Parathyroid adenoma (tissue), 2 donors: Measurements from ENCODE around the gene GNB3.

ENCODE experiments used
- H2AFZ ChIP-seq: fragments of 300-600 bp; sonication (generic); one replicate; pipeline ENCODE4 v1.7.0; 2017; ENCODE audit warnings: antibody characterized with exemption, mild to moderate bottlenecking
- H3K27ac ChIP-seq: fragments of 300-600 bp; sonication (generic); one replicate; pipeline ENCODE4 v1.7.0; 2017
- H3K27me3 ChIP-seq: fragments of 300-600 bp; sonication (generic); one replicate; pipeline ENCODE4 v1.7.0; 2017; ENCODE audit warnings: low read length; ENCODE audit not compliant: control insufficient read depth, insufficient read depth
- H3K36me3 ChIP-seq: fragments of 300-600 bp; sonication (generic); one replicate; pipeline ENCODE4 v1.7.0; 2017; ENCODE audit warnings: low read length; ENCODE audit not compliant: control insufficient read depth, insufficient read depth
- H3K4me1 ChIP-seq: fragments of 300-600 bp; sonication (generic); one replicate; pipeline ENCODE4 v1.7.0; 2017; ENCODE audit warnings: control low read depth
- H3K4me2 ChIP-seq: fragments of 300-600 bp; sonication (generic); one replicate; pipeline ENCODE4 v1.7.0; 2017; ENCODE audit warnings: low read length
- H3K4me3 ChIP-seq: fragments of 300-600 bp; sonication (generic); one replicate; pipeline ENCODE4 v1.7.0; 2017; ENCODE audit warnings: low read depth, low read length
- H3K79me2 ChIP-seq: fragments of 300-600 bp; sonication (generic); one replicate; pipeline ENCODE4 v1.7.0; 2017; ENCODE audit warnings: control low read depth
- H3K9ac ChIP-seq: fragments of 300-600 bp; sonication (generic); one replicate; pipeline ENCODE4 v1.7.0; 2017; ENCODE audit warnings: mild to moderate bottlenecking
- H3K9me3 ChIP-seq: fragments of 300-600 bp; sonication (generic); one replicate; pipeline ENCODE4 v1.7.0; 2017; ENCODE audit warnings: low read length; ENCODE audit not compliant: control insufficient read depth
- TF ChIP-seq, protein P1 (sequence below): fragments of 300-600 bp; sonication (generic); IDR thresholded peaks from one replicate; pipeline ENCODE4 v1.7.0; 2017; ENCODE audit warnings: antibody characterized with exemption, mild to moderate bottlenecking
- donor health status: primary hyperparathyroidism.

Gene GNB3

DNA sequence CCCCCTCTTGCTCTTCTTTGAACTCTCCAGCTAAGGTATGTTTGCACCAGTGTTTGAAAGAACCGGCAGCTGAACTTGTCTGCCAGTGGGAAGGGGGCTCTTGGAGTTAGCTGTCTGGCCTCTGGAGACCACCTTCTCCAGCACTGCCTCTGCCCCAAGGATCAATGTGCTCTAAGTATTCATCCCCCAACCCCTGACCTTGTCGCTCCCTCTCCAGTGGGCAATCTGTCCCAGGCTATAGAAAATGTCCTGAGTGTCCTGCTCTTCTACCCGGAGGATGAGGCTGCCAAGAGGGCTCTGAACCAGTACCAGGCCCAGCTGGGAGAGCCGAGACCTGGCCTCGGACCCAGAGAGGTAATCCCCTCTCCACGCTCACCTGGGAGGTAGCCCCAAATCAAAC, 9.7 kb upstream of the GNB3 start:
- Histone ChIP-seq H3K27me3 (no peaks in the 10 kb centered on the region), H2AFZ (no peak overlapping the region), H3K79me2 (no peaks in the 10 kb centered on the region), H3K9ac (no peak overlapping the region), H3K4me1 (peaks cover 11% of the 10 kb centered on the region), H3K4me2 (no peak overlapping the region), H3K36me3 (no peaks in the 10 kb centered on the region), H3K9me3 (no peaks in the 10 kb centered on the region), H3K27ac (no peak overlapping the region), H3K4me3 (no peak overlapping the region)
- TF ChIP-seq, protein P1, sequence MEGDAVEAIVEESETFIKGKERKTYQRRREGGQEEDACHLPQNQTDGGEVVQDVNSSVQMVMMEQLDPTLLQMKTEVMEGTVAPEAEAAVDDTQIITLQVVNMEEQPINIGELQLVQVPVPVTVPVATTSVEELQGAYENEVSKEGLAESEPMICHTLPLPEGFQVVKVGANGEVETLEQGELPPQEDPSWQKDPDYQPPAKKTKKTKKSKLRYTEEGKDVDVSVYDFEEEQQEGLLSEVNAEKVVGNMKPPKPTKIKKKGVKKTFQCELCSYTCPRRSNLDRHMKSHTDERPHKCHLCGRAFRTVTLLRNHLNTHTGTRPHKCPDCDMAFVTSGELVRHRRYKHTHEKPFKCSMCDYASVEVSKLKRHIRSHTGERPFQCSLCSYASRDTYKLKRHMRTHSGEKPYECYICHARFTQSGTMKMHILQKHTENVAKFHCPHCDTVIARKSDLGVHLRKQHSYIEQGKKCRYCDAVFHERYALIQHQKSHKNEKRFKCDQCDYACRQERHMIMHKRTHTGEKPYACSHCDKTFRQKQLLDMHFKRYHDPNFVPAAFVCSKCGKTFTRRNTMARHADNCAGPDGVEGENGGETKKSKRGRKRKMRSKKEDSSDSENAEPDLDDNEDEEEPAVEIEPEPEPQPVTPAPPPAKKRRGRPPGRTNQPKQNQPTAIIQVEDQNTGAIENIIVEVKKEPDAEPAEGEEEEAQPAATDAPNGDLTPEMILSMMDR: no peak

DNA sequence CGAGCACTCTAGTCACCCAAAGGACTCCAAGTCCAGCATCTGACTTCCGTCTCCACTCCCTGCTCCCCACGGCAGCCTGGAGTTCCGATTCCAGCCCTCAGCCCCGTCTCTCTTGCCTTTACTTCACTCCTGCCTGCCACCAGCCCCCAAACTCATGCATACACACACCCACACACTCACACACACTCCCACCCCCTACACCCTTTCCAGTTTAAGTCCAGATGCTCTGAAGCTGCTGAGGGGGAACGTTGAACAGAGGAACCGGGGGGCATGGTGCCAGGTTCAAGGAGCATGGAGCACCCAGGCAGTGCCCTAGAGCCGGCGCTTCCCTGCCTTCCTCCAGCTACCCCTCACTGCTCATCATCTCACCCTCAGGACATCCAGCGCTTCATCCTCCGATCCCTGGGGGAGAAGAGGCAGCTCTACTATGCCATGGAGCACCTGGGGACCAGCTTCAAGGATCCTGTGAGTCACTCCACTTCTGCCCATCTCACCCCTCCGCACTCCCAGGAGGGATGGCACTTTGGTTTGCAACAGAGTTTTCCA, 9.2 kb upstream of the GNB3 start:
- H3K36me3 ChIP-seq: no peaks in the 10 kb centered on the region
- H3K9ac ChIP-seq: no peak overlapping the region
- H3K4me3 ChIP-seq: no peak overlapping the region
- no peak overlapping the region for H3K4me2 ChIP-seq
- H3K9me3 ChIP-seq: no peaks in the 10 kb centered on the region
- H2AFZ ChIP-seq: no peak overlapping the region
- no peak overlapping the region for H3K27ac ChIP-seq
- H3K4me1 ChIP-seq: peaks cover 11% of the 10 kb centered on the region
- H3K79me2 ChIP-seq: no peaks in the 10 kb centered on the region
- TF ChIP-seq, protein P1: no peak
- H3K27me3 ChIP-seq: no peaks in the 10 kb centered on the region

DNA sequence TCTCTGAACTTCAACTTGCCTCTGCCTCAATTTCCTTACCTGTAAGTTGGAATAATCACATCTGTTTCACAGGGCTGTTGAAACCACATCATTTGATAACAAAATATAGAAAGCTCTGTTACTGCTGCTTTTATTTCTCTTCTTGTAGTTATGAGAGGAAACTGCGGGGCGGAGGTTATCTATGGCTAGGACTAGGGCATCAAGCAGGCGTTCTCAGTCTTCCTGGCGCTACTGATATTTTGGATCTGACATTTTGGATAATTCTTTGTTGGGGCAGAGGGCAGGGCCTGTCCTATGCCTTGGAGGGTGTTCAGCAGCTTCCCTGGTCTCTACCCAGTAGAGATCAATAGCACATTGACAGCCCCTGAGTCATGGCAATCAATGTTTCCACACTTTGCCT, 8.6 kb upstream of the GNB3 start:
- Histone ChIP-seq H3K27ac (no peak overlapping the region), H3K27me3 (no peaks in the 10 kb centered on the region), H3K9me3 (no peaks in the 10 kb centered on the region), H2AFZ (no peak overlapping the region), H3K4me1 (peaks cover 7% of the 10 kb centered on the region), H3K4me3 (no peak overlapping the region), H3K36me3 (no peaks in the 10 kb centered on the region), H3K4me2 (no peak overlapping the region), H3K9ac (no peak overlapping the region), H3K79me2 (no peaks in the 10 kb centered on the region)
- TF ChIP-seq, protein P1: no peak

DNA sequence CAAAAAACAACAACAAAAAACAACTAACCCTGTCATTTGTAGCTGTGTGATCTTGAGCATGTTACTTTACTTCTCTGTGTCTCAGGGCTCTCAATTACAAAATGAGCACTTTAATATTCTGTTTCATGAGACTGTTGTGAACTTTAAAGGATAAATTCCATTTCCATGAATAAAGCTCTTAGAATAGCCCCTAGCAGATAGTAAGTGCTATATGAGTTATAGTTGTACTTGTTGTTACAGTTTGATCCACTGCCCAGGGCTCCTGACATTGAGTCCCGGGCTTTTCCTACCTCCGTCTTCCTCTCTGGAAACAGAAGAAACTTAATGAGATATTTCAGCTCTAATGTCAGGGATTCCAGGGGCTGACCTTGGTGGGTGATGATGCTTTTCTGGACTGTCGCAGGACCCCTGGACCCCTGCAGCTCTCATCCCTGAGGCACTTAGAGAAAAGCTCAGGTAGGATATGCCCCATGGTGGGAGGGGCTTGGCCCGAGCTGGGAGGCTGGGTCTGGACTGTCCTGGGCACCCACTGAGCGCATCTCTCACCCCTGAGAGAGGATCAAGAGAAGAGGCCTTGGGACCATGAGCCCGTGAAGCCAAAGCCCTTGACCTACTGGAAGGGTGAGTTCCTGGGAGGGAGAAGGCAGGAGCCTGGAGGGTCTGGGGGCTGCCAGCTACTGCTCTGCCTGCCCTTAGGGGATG, 7.4 kb upstream of the GNB3 start:
- H3K36me3 ChIP-seq: no peaks in the 10 kb centered on the region
- TF ChIP-seq, protein P1: no peak
- no peak overlapping the region for H3K4me3 ChIP-seq
- no peaks in the 10 kb centered on the region for H3K9me3 ChIP-seq
- H3K27me3 ChIP-seq: no peaks in the 10 kb centered on the region
- no peak overlapping the region for H3K4me2 ChIP-seq
- peaks cover 3% of the 10 kb centered on the region for H3K4me1 ChIP-seq
- no peak overlapping the region for H3K9ac ChIP-seq
- H3K79me2 ChIP-seq: no peaks in the 10 kb centered on the region
- H2AFZ ChIP-seq: no peak overlapping the region
- no peak overlapping the region for H3K27ac ChIP-seq

DNA sequence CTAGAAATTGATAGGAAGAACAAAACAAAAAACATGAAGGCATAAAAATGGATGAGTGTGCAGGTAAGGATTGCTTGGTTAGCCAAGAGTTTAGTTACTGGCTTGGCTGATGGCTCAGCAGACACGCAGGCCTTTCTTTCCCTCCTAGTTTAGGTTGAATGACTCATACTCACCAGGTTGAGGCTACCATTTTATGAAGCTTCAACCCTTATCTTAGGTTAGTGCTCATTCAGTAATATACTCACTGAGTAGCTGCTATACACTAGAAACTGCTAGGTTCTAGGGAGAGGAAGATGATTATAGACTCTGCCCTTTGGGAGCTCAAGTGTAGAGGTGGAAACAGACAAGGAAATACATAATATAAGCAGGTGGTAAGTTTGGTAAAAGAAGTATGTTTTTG, 6.5 kb upstream of the GNB3 start:
- Histone ChIP-seq H3K4me1 (peaks cover 3% of the 10 kb centered on the region), H3K79me2 (no peaks in the 10 kb centered on the region), H3K9me3 (no peaks in the 10 kb centered on the region), H3K4me3 (no peak overlapping the region), H2AFZ (no peak overlapping the region), H3K27ac (no peak overlapping the region), H3K27me3 (no peaks in the 10 kb centered on the region), H3K4me2 (no peak overlapping the region), H3K9ac (no peak overlapping the region), H3K36me3 (no peaks in the 10 kb centered on the region)
- TF ChIP-seq, protein P1: no peak
